ENCODE measurements around the gene SLC38A7.
"Not testable (repeated sequence)": the region's sequence is repeated elsewhere in the genome, so short reads cannot be mapped to it uniquely, and the experiment has no call there.

SLC38A7 gene

DNA sequence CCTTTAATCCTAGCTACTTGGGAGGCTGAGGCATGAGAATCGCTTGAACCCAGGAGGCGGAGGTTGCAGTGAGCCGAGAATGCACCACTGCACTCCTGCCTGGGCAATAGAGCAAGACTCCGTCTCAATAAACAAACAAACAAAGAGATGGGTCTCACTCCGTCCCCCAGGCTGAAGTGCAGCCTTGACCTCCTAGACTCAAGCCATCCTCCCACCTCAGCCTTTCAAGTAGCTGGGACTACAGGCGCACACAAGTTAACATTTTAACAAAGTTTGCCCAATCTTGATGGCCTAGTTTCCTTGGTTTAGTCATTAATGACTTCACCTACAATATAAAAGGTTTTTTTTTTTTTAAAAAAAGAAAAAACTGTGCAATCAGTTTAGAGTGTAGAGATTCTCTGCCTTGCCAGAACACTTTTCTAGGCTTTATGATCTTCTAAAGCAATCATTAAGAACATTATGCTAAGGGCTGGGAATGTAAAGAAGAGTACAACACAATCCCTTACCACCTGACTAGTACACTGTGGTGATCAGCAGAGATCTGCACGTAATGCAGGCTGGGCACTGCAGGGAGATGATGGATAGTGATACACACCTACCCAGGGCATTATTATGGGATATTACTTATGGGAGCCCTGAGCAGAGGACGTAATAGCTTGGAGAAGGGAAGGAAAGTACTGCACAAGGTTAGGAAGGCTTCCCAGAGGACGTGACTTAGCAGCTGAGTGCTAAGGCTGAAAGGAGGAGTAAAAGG is 42.6 kb upstream of the SLC38A7 start:
- DNase-seq (ENCODE audit: low read depth, low spot score): no peak
- H3K4me3 ChIP-seq: no peak overlapping the region
- no peak overlapping the region for H3K27ac ChIP-seq
- no peaks in the 10 kb centered on the region for H3K9me3 ChIP-seq (ENCODE audit: low read depth, low read length)
- no peak overlapping the region for H3K9ac ChIP-seq (ENCODE audit: insufficient read length)
- TF ChIP-seq FOXP2 (optimal IDR thresholded peaks at IDR 0.05; ENCODE audit: control extremely low read depth, extremely low read length, insufficient read depth) (no peak), EZH2 (IDR thresholded peaks at IDR 0.05) (no peak), POLR2AphosphoS5 (IDR thresholded peaks at IDR 0.05; ENCODE audit: borderline replicate concordance, low read depth, low read length) (no peak)
- H3K36me3 ChIP-seq (ENCODE audit: insufficient read depth, low read length): no peaks in the 10 kb centered on the region

DNA sequence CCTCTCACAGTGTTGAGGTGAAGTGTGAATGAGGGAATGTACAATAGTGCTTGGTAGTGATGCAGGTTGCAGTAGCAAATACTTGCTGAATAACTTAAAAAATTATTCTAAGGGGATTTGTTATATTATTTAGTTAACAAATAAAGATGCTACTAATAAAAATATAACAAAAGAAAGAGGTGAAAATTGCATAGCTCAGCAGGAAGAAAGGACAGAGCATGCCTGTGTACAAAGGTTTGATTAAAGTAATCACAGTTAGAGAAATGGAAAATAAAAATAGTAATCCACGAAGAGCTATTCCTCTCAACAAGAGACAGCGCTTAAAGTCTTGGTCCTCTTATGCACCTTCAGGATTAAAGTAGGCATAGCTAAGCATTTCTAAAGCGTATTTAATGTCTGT is 38.5 kb upstream of the SLC38A7 start:
- Histone ChIP-seq H3K36me3 (ENCODE audit: insufficient read depth, low read length) (no peaks in the 10 kb centered on the region; the same call in 1 of the 2 replicates), H3K27ac (no peak overlapping the region), H3K9me3 (ENCODE audit: low read depth, low read length) (no peaks in the 10 kb centered on the region), H3K4me3 (no peak overlapping the region), H3K9ac (ENCODE audit: insufficient read length) (no peak overlapping the region)
- TF ChIP-seq EZH2 (IDR thresholded peaks at IDR 0.05) (no peak), POLR2AphosphoS5 (IDR thresholded peaks at IDR 0.05; ENCODE audit: borderline replicate concordance, low read depth, low read length) (no peak), FOXP2 (optimal IDR thresholded peaks at IDR 0.05; ENCODE audit: control extremely low read depth, extremely low read length, insufficient read depth) (no peak)
- no peak for DNase-seq (ENCODE audit: low read depth, low spot score)

DNA sequence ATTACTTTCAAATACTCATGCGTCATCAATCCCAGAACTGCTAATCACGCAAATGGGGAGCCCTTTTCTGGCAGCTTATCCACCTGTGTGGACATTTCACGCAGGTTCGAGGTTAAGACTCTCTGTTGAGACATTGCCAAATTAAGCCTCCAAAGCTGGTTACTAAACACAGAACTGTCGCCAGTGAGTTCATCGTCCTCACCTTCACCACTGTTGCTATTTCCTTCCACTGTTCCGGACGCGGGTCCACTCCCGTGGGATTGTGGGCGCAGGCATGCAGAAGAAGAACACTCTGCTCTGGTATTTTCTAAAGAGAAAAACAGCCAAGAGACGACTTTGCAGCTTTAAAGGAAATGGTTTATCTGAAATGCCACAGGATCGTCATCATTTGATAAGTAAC is 33.4 kb upstream of the SLC38A7 start:
- TF ChIP-seq FOXP2 (optimal IDR thresholded peaks at IDR 0.05; ENCODE audit: control extremely low read depth, extremely low read length, insufficient read depth) (no peak), POLR2AphosphoS5 (IDR thresholded peaks at IDR 0.05; ENCODE audit: borderline replicate concordance, low read depth, low read length) (no peak), EZH2 (IDR thresholded peaks at IDR 0.05) (no peak)
- H3K9ac ChIP-seq (ENCODE audit: insufficient read length): no peak overlapping the region
- H3K27ac ChIP-seq: no peak overlapping the region
- H3K36me3 ChIP-seq (ENCODE audit: insufficient read depth, low read length): peaks cover 5% of the 10 kb centered on the region; the same call in 1 of the 2 replicates
- no peak overlapping the region for H3K4me3 ChIP-seq
- DNase-seq (ENCODE audit: low read depth, low spot score): no peak
- H3K9me3 ChIP-seq (ENCODE audit: low read depth, low read length): no peaks in the 10 kb centered on the region

DNA sequence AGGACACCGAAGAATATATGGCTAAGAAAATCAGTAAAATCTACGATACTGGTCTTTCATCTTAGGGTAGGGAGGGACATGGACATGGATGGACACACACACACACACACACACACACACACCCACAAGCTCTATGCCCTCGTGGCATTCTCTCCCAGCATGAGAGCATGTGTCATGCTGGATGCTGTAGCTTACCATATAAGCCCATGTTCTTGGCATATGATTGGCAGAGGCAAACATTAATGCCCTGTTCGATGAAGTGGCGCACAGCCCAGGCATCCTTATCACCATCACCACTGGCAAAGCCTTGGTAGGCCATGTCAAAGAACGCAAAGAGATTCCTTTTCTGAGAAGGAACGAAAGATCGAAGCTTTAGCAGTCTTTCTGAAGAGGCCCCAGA is 31.9 kb upstream of the SLC38A7 start:
- TF ChIP-seq FOXP2 (optimal IDR thresholded peaks at IDR 0.05; ENCODE audit: control extremely low read depth, extremely low read length, insufficient read depth) (no peak), EZH2 (IDR thresholded peaks at IDR 0.05) (no peak), POLR2AphosphoS5 (IDR thresholded peaks at IDR 0.05; ENCODE audit: borderline replicate concordance, low read depth, low read length) (no peak)
- Histone ChIP-seq H3K27ac (no peak overlapping the region), H3K36me3 (ENCODE audit: insufficient read depth, low read length) (peaks cover 5% of the 10 kb centered on the region; the same call in 1 of the 2 replicates), H3K4me3 (no peak overlapping the region), H3K9me3 (ENCODE audit: low read depth, low read length) (no peaks in the 10 kb centered on the region), H3K9ac (ENCODE audit: insufficient read length) (no peak overlapping the region)
- DNase-seq (ENCODE audit: low read depth, low spot score): no peak

DNA sequence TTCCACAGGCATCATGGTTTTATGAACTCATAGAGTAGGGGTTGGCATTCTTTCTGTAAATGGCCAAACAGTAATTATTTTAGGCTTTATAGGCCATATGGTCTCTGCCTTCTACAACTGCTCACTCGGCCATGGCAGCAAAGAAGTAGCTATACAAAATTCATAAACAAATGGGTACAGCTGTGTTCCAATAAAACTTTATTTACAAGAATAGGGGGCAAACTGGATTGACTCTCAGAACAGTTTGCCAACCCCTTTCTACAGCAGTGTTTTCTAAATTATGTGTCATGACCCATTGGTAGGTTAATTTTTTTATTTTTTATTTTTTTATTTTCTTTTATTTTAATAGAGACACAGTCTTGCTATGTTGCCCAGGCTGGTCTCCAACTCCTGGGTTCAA is 29.2 kb upstream of the SLC38A7 start:
- no peak for TF ChIP-seq FOXP2 (optimal IDR thresholded peaks at IDR 0.05; ENCODE audit: control extremely low read depth, extremely low read length, insufficient read depth)
- no peak for TF ChIP-seq POLR2AphosphoS5 (IDR thresholded peaks at IDR 0.05; ENCODE audit: borderline replicate concordance, low read depth, low read length)
- TF ChIP-seq EZH2 (IDR thresholded peaks at IDR 0.05): no peak
- no peak overlapping the region for H3K4me3 ChIP-seq
- no peaks in the 10 kb centered on the region for H3K9me3 ChIP-seq (ENCODE audit: low read depth, low read length)
- peaks cover 5% of the 10 kb centered on the region; the same call in 1 of the 2 replicates for H3K36me3 ChIP-seq (ENCODE audit: insufficient read depth, low read length)
- no peak overlapping the region for H3K9ac ChIP-seq (ENCODE audit: insufficient read length)
- DNase-seq (ENCODE audit: low read depth, low spot score): no peak
- no peak overlapping the region for H3K27ac ChIP-seq

DNA sequence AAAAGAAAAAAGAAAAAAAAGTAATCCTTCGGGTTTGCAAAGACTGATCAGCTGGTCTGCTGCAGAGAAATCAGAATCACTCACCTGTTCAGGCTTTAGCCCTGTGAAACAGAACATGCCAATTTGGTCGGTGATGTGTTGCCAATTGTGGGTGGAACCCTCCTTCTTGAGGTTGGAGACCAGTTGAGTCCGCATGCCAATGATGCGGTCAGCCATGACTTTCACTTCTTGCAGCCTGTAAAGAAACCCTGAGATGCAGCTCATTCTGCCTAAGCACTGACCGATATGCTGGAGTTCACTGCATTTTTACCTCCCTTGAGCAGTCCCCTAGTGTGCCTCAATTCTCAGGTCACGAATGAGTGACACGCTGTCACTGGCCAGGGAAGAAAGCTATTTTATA is 24.8 kb upstream of the SLC38A7 start:
- no peak overlapping the region for H3K4me3 ChIP-seq
- H3K36me3 ChIP-seq (ENCODE audit: insufficient read depth, low read length): no peaks in the 10 kb centered on the region
- no peak overlapping the region for H3K9ac ChIP-seq (ENCODE audit: insufficient read length)
- DNase-seq (ENCODE audit: low read depth, low spot score): no peak
- TF ChIP-seq EZH2 (IDR thresholded peaks at IDR 0.05): no peak
- no peak overlapping the region for H3K27ac ChIP-seq
- no peaks in the 10 kb centered on the region for H3K9me3 ChIP-seq (ENCODE audit: low read depth, low read length)

DNA sequence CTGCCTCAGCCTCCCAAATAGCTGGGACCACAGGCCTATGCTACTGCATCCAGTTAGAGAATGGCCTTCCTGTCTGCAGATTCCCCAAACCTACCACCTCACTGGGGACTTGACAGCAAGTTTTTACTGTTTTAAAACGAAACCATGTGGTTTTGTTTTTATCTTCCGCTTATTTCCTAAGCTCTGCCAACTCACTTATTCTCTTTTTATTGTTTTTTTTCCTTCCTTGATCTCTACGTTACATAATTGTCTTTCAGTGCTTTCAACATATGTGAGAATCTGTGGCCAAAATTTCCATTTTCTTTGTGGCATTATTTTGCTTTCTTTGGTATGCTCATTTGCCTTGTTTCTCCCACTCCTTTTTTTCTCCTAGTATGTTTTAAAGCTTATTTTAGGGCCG is 14.6 kb upstream of the SLC38A7 start:
- Histone ChIP-seq H3K27ac (no peak overlapping the region), H3K4me3 (no peak overlapping the region), H3K9ac (ENCODE audit: insufficient read length) (no peak overlapping the region), H3K9me3 (ENCODE audit: low read depth, low read length) (no peaks in the 10 kb centered on the region), H3K36me3 (ENCODE audit: insufficient read depth, low read length) (no peaks in the 10 kb centered on the region)
- no peak for DNase-seq (ENCODE audit: low read depth, low spot score)
- TF ChIP-seq FOXP2 (optimal IDR thresholded peaks at IDR 0.05; ENCODE audit: control extremely low read depth, extremely low read length, insufficient read depth): no peak
- no peak for TF ChIP-seq EZH2 (IDR thresholded peaks at IDR 0.05)
- TF ChIP-seq POLR2AphosphoS5 (IDR thresholded peaks at IDR 0.05; ENCODE audit: borderline replicate concordance, low read depth, low read length): no peak

DNA sequence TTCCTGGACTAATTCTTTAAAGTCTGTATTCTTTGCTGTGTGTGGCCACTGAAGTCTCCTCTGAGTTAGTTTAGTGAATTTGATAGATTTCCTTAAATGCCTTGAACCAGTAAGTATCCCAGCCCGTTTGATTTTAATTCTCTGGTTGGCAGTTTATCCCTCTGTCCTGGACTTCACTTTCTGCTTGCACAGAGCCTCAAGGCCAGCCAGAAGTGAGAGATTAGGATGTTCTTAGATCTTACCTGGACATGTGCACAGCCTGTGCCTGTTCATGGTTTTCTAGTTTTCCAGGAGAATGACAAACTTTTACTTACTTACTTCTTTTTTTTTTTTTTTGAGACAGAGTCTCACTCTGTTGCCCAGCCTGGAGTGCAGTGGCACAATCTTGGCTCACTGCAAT is 10.8 kb upstream of the SLC38A7 start:
- Histone ChIP-seq H3K36me3 (ENCODE audit: insufficient read depth, low read length) (no peaks in the 10 kb centered on the region), H3K27ac (no peak overlapping the region), H3K9me3 (ENCODE audit: low read depth, low read length) (no peaks in the 10 kb centered on the region), H3K4me3 (no peak overlapping the region), H3K9ac (ENCODE audit: insufficient read length) (no peak overlapping the region)
- TF ChIP-seq POLR2AphosphoS5 (IDR thresholded peaks at IDR 0.05; ENCODE audit: borderline replicate concordance, low read depth, low read length) (no peak), FOXP2 (optimal IDR thresholded peaks at IDR 0.05; ENCODE audit: control extremely low read depth, extremely low read length, insufficient read depth) (no peak), EZH2 (IDR thresholded peaks at IDR 0.05) (no peak)
- DNase-seq (ENCODE audit: low read depth, low spot score): no peak

DNA sequence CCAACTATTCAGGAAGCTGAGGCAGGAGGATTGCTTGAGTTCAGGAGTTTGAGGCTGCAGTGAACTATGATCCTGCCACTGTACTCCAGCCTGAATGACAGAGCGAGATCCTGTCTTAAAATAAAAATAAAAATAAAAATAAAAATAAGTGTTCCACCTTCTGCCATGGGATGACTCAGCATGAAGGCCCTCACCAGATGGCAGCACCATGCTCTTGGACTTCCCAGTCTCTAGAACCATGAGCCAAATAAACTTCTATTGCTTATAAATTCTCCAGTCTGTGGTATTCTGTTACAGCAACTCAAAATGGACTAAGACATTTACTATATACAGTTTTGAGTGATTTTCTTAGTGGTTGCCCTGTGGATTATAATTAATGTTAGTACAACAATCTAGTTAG is 7.9 kb upstream of the SLC38A7 start:
- no peak for DNase-seq (ENCODE audit: low read depth, low spot score)
- Histone ChIP-seq H3K4me3 (no peak overlapping the region), H3K9ac (ENCODE audit: insufficient read length) (no peak overlapping the region), H3K9me3 (ENCODE audit: low read depth, low read length) (no peaks in the 10 kb centered on the region), H3K36me3 (ENCODE audit: insufficient read depth, low read length) (no peaks in the 10 kb centered on the region), H3K27ac (no peak overlapping the region)
- TF ChIP-seq EZH2 (IDR thresholded peaks at IDR 0.05) (no peak), FOXP2 (optimal IDR thresholded peaks at IDR 0.05; ENCODE audit: control extremely low read depth, extremely low read length, insufficient read depth) (no peak), POLR2AphosphoS5 (IDR thresholded peaks at IDR 0.05; ENCODE audit: borderline replicate concordance, low read depth, low read length) (no peak)

DNA sequence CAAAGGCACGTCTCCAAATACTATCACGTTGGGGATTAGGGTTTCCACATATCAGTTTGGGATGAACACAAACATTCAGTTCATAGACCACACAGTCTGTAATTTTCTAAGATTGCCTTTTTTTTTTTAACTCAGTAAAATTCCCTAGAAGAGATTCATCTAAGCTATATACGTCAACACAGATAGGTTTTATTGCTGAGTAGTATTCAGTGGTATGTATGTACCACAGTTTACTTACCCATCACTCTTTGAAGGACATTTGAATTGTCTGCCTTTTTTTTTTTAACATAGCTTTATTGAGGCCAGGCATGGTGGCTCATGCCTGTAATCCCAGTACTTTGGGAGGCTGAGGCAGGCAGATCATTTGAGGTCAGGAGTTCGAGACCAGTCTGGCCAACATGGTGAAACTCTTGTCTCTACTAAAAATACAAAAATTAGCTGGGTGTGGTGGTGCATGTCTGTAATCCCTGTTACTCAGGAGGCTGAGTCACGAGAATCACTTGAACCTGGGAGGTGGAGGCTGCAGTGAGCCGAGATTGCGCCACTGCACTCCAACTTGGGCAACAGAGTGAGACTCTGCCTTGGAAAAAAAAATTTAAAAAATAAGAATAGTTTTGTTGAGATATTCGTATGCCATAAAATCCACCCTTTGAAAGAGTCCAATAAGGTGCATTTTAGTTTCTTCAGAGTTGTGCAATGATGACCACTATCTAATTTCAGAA is 2.6 kb upstream of the SLC38A7 start:
- H3K9me3 ChIP-seq (ENCODE audit: low read depth, low read length); H3K36me3 ChIP-seq (ENCODE audit: insufficient read depth, low read length); H3K27ac ChIP-seq; H3K4me3 ChIP-seq; H3K9ac ChIP-seq (ENCODE audit: insufficient read length); DNase-seq (ENCODE audit: low read depth, low spot score): not testable (repeated sequence)
